Measurements from ENCODE around the gene ARID1B.

ARID1B gene

DNA sequence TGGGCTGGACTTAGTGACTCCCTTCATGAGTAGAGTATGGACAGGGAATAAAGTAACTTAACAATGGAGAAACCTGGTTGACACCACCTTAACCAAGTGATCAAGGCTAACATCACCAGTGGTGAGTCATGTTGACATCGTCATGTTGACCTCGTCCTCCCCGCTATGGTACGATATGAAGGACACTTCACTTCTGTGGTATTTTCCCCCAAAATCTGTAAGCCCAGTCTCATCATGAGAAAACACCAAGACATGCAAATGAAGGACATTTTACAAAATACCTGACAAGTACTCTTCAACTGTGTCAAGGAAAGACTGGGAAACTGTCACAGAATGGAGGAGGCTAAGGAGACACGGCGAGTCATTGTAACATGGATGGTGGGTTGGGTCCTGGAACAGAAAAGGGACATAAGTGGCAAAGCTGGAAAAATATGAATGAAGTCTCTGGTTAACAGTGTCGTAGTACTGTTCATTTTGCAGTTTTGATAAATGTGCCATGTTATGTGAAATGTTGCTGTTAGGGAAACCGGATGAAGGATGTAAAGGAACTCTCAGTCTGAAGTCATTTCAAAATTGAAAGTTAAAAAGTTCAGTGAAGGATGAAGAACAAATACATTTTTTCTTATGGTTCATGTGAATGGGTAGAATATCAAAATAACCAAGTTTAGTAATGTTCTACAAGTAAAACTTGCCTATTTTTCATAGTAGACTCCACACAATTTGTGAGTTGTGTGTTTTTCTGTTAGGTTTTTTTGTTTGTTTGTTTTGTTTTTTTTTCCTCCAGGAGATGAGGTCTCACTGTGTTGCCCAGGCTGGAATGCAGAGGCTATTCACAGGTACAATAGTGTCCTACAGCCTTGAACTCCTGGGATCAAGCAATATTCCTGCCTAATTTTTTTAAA is 298.6 kb downstream of the ARID1B start:
- H3K9ac ChIP-seq (ENCODE audit: low read depth, low read length) = no peak overlapping the region
- peaks cover 9% of the 10 kb centered on the region; the same call in 1 of the 2 replicates for H3K4me1 ChIP-seq (ENCODE audit: insufficient read depth, low read length)
- H3K36me3 ChIP-seq (ENCODE audit: insufficient read depth, low read length) = no peaks in the 10 kb centered on the region
- H3K9me3 ChIP-seq (ENCODE audit: control insufficient read depth, insufficient read depth, low read length) = no peaks in the 10 kb centered on the region

- Histone ChIP-seq H3K9ac (ENCODE audit: low read depth, low read length) (no peak overlapping the region), H3K4me1 (ENCODE audit: insufficient read depth, low read length) (peaks cover 9% of the 10 kb centered on the region; the same call in 1 of the 2 replicates), H3K36me3 (ENCODE audit: insufficient read depth, low read length) (no peaks in the 10 kb centered on the region), H3K9me3 (ENCODE audit: control insufficient read depth, insufficient read depth, low read length) (no peaks in the 10 kb centered on the region)
Observed at GRCh38 chr6:157076451-157076822, 299.3 kb downstream of the ARID1B start.

GRCh38 chr6:157077251-157077650 is 300.1 kb downstream of the ARID1B start:
- Histone ChIP-seq H3K36me3 (ENCODE audit: insufficient read depth, low read length) (no peaks in the 10 kb centered on the region), H3K4me1 (ENCODE audit: insufficient read depth, low read length) (peaks cover 9% of the 10 kb centered on the region; the same call in 1 of the 2 replicates), H3K9me3 (ENCODE audit: control insufficient read depth, insufficient read depth, low read length) (no peaks in the 10 kb centered on the region), H3K9ac (ENCODE audit: low read depth, low read length) (no peak overlapping the region)

GRCh38 chr6:157078326-157078725 is 301.1 kb downstream of the ARID1B start:
- no peaks in the 10 kb centered on the region for H3K36me3 ChIP-seq (ENCODE audit: insufficient read depth, low read length)
- no peak overlapping the region for H3K9ac ChIP-seq (ENCODE audit: low read depth, low read length)
- no peaks in the 10 kb centered on the region for H3K9me3 ChIP-seq (ENCODE audit: control insufficient read depth, insufficient read depth, low read length)
- H3K4me1 ChIP-seq (ENCODE audit: insufficient read depth, low read length) = peaks cover 9% of the 10 kb centered on the region; the same call in 1 of the 2 replicates

DNA sequence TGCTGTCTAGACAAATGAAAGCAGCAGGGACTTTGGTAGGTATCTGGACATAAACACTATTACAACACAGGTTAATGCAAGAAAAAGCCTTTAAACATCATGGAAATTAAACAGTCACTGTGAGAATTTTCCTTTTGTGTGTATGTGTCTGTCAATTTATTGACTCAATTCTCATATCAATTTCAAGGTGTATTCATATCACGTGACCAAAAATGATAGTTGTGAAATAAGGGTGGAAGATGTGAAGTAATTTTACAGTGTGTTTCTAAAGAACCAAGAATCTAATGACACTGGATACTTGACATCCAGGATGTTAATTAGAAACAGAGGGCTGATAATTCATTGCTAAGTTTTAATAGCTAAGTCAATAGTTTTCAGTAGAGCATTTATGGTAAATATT is 302.1 kb downstream of the ARID1B start:
- H3K9ac ChIP-seq (ENCODE audit: low read depth, low read length) = no peak overlapping the region
- no peaks in the 10 kb centered on the region for H3K9me3 ChIP-seq (ENCODE audit: control insufficient read depth, insufficient read depth, low read length)
- H3K4me1 ChIP-seq (ENCODE audit: insufficient read depth, low read length) = peaks cover 9% of the 10 kb centered on the region; the same call in 1 of the 2 replicates
- no peaks in the 10 kb centered on the region for H3K36me3 ChIP-seq (ENCODE audit: insufficient read depth, low read length)

GRCh38 chr6:157079771-157080170 is 302.6 kb downstream of the ARID1B start:
- H3K9ac ChIP-seq (ENCODE audit: low read depth, low read length) = no peak overlapping the region
- no peaks in the 10 kb centered on the region for H3K9me3 ChIP-seq (ENCODE audit: control insufficient read depth, insufficient read depth, low read length)
- no peaks in the 10 kb centered on the region for H3K36me3 ChIP-seq (ENCODE audit: insufficient read depth, low read length)
- H3K4me1 ChIP-seq (ENCODE audit: insufficient read depth, low read length) = peaks cover 9% of the 10 kb centered on the region; the same call in 1 of the 2 replicates

GRCh38 chr6:157080986-157081391 is 303.8 kb downstream of the ARID1B start:
- no peak overlapping the region for H3K9ac ChIP-seq (ENCODE audit: low read depth, low read length)
- H3K36me3 ChIP-seq (ENCODE audit: insufficient read depth, low read length) = no peaks in the 10 kb centered on the region
- H3K9me3 ChIP-seq (ENCODE audit: control insufficient read depth, insufficient read depth, low read length) = no peaks in the 10 kb centered on the region
- H3K4me1 ChIP-seq (ENCODE audit: insufficient read depth, low read length) = peaks cover 9% of the 10 kb centered on the region; the same call in 1 of the 2 replicates

- Histone ChIP-seq H3K36me3 (ENCODE audit: insufficient read depth, low read length) (no peaks in the 10 kb centered on the region), H3K9ac (ENCODE audit: low read depth, low read length) (no peak overlapping the region), H3K4me1 (ENCODE audit: insufficient read depth, low read length) (peaks cover 3% of the 10 kb centered on the region; the same call in 1 of the 2 replicates), H3K9me3 (ENCODE audit: control insufficient read depth, insufficient read depth, low read length) (no peaks in the 10 kb centered on the region)
Observed at GRCh38 chr6:157083343-157083742, 306.2 kb downstream of the ARID1B start.

- peaks cover 30% of the 10 kb centered on the region for H3K4me1 ChIP-seq (ENCODE audit: insufficient read depth, low read length)
- H3K9ac ChIP-seq (ENCODE audit: low read depth, low read length) = no peak overlapping the region
Observed at GRCh38 chr6:157086632-157087031, 309.5 kb downstream of the ARID1B start.

GRCh38 chr6:157087974-157088373 is 310.8 kb downstream of the ARID1B start:
- H3K36me3 ChIP-seq (ENCODE audit: insufficient read depth, low read length) = no peaks in the 10 kb centered on the region
- H3K9ac ChIP-seq (ENCODE audit: low read depth, low read length) = no peak overlapping the region
- peaks cover 31% of the 10 kb centered on the region for H3K4me1 ChIP-seq (ENCODE audit: insufficient read depth, low read length)
- H3K9me3 ChIP-seq (ENCODE audit: control insufficient read depth, insufficient read depth, low read length) = no peaks in the 10 kb centered on the region

More at GRCh38 chr6:157086632-157087031, 309.5 kb downstream of the ARID1B start:
- no peaks in the 10 kb centered on the region for H3K9me3 ChIP-seq (ENCODE audit: control insufficient read depth, insufficient read depth, low read length)
- no peaks in the 10 kb centered on the region for H3K36me3 ChIP-seq (ENCODE audit: insufficient read depth, low read length)

- Histone ChIP-seq H3K9ac (ENCODE audit: low read depth, low read length) (no peak overlapping the region), H3K36me3 (ENCODE audit: insufficient read depth, low read length) (no peaks in the 10 kb centered on the region), H3K4me1 (ENCODE audit: insufficient read depth, low read length) (peaks cover 31% of the 10 kb centered on the region), H3K9me3 (ENCODE audit: control insufficient read depth, insufficient read depth, low read length) (no peaks in the 10 kb centered on the region)
Observed at GRCh38 chr6:157088841-157089240, 311.7 kb downstream of the ARID1B start.

DNA sequence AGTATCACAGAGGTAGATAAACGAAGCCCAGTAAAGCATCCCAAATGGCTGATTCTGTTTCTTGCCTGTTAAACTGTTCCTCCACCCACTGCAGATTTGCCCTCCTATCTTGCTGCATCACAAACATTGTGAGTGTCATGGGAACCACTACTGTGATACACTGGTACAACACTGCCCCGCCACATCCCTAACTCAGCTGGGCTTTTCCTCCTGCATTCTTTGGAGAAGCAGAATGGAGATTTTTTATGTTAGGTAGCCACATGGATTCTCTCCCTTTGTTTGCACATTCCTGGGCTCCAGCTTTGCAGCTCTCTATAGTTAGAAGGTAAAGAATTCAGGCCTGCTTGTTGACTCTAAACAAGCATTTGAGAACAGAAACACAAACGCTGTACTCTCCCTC is 312.1 kb downstream of the ARID1B start:
- H3K4me1 ChIP-seq (ENCODE audit: insufficient read depth, low read length) = peaks cover 31% of the 10 kb centered on the region
- no peaks in the 10 kb centered on the region for H3K9me3 ChIP-seq (ENCODE audit: control insufficient read depth, insufficient read depth, low read length)
- H3K9ac ChIP-seq (ENCODE audit: low read depth, low read length) = no peak overlapping the region
- no peaks in the 10 kb centered on the region for H3K36me3 ChIP-seq (ENCODE audit: insufficient read depth, low read length)

DNA sequence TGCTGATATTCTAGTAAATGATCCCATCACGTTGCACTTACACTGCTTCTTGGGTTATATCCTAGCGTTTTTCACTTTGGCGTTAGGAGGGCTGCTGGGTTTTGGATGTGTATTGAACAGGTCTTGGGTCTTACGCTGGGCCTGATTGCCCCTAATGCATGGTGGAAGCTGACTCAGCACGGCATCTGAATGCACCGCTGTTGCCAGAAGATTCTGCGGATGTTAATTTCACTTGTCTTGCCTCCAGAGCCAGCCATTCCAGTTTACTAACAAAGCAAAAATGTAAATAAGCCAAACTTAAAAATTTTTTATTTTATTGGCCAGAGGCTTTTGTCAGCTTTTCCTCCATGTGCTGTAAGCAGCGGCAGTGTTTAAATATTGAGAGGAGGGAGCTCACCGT is 312.7 kb downstream of the ARID1B start:
- H3K36me3 ChIP-seq (ENCODE audit: insufficient read depth, low read length) = no peaks in the 10 kb centered on the region
- H3K4me1 ChIP-seq (ENCODE audit: insufficient read depth, low read length) = peaks cover 31% of the 10 kb centered on the region
- H3K9ac ChIP-seq (ENCODE audit: low read depth, low read length) = no peak overlapping the region
- no peaks in the 10 kb centered on the region for H3K9me3 ChIP-seq (ENCODE audit: control insufficient read depth, insufficient read depth, low read length)

DNA sequence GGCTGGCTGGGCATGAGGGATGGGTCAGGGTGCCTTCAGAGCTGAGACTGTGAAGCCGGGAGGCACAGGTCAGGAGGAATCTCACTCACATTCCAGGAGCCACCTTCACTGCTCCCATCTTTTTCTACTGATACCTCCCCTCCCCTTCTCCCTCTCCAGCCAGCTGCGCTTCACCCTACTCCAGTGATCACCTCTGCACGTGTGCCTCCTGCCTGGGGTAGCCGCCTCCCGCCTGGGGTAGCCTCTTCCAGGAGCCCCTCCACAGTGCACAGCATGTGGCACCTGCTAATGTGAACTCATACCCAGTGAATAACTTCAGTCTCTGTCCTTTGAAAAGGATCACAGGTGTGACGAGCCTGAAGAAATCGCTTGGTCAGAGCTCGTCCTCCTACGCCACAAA is 313.6 kb downstream of the ARID1B start:
- H3K36me3 ChIP-seq (ENCODE audit: insufficient read depth, low read length) = no peaks in the 10 kb centered on the region
- no peaks in the 10 kb centered on the region for H3K9me3 ChIP-seq (ENCODE audit: control insufficient read depth, insufficient read depth, low read length)
- peaks cover 31% of the 10 kb centered on the region for H3K4me1 ChIP-seq (ENCODE audit: insufficient read depth, low read length)
- H3K9ac ChIP-seq (ENCODE audit: low read depth, low read length) = no peak overlapping the region

- peaks cover 31% of the 10 kb centered on the region for H3K4me1 ChIP-seq (ENCODE audit: insufficient read depth, low read length)
- no peaks in the 10 kb centered on the region for H3K9me3 ChIP-seq (ENCODE audit: control insufficient read depth, insufficient read depth, low read length)
- no peak overlapping the region for H3K9ac ChIP-seq (ENCODE audit: low read depth, low read length)
- no peaks in the 10 kb centered on the region for H3K36me3 ChIP-seq (ENCODE audit: insufficient read depth, low read length)
Observed at GRCh38 chr6:157091243-157091642, 314.1 kb downstream of the ARID1B start.
